NK-92 (cell line): Measurements from ENCODE around the gene KIF5C.
"Not testable (repeated sequence)": the region's sequence is repeated elsewhere in the genome, so short reads cannot be mapped to it uniquely, and the experiment has no call there.

Experiments used
- DNase-seq: peaks from one replicate; lab custom pipeline; 2025; ENCODE audit not compliant: unreplicated experiment; lab: John Stamatoyannopoulos, UW

The KIF5C gene

GRCh38 chr2:148874868-148875341 is at the start of gene KIF5C:
Gene KIF5C, plus strand, starts transcription at chr2:148875227. Its CDS starts 391 bp downstream, at chr2:148875618.
- peak; percentile 44 for DNase-seq

- DNase-seq: no peak
These were observed 48.2 kb upstream of the KIF5C start for GRCh38 chr2:148826791-148827190.

DNA sequence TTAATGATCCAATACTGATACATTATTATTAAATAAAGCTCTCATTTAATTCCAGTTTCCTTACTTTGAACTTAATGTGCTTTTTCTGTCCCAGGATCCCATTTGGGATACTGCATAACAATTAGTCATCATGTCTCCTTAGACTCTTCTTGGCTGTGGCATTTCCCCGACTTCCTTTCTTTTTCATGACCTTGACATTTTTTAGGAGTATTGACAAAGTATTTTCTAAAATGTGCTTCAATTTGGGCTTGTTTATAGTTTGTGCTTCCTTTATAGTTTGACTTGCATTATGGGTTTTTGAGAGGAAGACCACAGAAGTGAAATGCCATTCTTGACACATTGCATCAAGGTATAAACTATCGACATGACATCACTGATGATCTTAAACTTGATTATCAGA is 46.1 kb upstream of the KIF5C start:
- DNase-seq: no peak

DNA sequence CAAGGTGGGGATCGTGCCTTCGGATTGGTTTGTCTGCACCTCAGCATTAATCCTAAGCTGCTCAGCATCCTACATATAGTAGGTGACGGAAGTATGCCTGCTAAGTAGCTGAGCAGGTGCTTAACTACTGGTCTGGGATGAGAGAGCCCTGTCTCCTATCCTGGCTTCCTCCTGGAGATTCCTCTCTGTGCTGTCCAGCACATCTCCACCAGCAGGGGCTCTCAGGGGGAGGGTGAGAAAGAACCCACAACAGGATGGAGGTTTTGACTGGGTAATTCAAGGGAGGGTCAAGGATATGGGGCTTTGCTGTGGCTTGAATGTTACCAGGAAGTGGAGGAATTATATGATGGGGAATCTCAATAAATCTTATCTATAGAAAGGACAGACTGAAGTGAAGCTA is 45.4 kb upstream of the KIF5C start:
- DNase-seq: no peak

DNA sequence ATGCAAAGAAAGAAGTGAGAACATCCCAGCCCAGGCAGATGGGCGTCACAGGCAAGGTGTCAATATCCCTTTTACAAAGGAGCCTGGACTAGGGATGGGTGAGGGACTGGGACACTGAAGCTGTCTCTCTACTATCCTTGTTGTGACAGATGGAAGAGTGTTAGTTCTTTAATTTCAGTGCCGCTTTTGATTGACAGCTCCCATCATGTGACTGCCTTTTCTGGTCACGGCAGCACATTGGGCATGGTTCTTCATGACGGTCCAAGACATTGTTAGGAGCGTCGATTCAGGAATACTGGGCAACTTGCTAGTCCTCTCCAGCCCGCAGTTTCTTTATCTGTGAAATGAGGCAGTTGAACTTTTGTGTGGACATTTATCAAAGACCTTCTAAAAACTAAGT is 42.4 kb upstream of the KIF5C start:
- no peak for DNase-seq

DNA sequence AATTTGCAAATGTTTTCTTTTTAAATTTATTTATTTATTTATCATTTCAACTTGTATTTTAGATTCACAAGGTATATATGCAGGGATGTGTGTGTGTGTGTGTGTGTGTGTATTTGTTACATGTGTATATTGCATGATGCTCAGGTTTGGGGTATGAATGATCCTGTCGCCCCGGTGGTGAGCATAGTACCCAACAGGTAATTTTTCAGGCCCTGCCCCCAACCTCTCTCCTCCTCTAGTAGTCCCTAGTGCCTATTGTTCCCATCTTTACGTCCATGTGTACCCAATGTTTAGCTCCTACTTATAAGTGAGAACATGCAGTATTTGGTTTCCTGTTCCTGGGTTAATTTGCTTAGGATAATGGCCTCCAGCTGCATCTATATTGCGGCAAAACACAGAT is 33.0 kb upstream of the KIF5C start:
- DNase-seq: no peak

- DNase-seq: no peak
These were observed 26.9 kb upstream of the KIF5C start for GRCh38 chr2:148848146-148848545.

- no peak for DNase-seq
These were observed 21.6 kb upstream of the KIF5C start for GRCh38 chr2:148853458-148853857.

DNA sequence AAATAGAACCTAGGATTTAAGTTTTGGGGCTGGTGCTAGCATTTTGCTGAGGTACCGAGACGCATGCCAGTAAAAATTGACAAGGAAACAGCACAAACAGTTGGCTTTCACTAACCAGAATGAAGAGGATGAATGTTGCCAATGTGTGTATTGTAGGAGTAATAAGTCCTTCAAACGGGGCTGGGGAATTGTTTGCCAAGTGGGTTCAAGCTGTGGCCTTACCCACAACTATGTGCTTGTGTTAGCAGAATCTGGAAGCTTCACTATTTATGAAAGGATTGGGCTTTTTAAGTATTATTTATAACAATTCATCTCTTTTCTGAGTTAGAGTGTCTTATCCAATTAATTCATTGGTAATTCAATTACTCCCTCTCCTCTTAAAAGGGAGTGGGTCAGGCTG is 15.0 kb upstream of the KIF5C start:
- DNase-seq: no peak

- DNase-seq: no peak
These were observed 13.7 kb upstream of the KIF5C start for GRCh38 chr2:148861367-148861766.

DNA sequence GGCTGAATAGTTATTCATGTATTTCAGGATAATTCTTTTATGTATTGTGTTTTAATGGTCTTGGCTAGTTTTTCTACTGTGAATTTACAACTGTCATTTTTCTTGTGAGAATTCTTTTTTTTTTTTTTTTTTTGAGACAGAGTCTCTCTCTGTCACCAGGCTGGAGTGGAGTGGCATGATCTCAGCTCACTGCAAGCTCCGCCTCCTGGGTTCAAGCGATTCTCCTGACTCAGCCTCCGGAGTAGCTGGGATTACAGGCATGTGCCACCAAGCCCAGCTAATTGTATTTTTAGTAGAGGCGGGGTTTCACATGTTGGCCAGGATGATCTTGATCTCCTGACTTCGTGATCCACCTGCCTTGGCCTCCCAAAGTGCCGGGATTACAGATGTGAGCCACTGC is 12.5 kb upstream of the KIF5C start:
- not testable (repeated sequence) for DNase-seq

DNA sequence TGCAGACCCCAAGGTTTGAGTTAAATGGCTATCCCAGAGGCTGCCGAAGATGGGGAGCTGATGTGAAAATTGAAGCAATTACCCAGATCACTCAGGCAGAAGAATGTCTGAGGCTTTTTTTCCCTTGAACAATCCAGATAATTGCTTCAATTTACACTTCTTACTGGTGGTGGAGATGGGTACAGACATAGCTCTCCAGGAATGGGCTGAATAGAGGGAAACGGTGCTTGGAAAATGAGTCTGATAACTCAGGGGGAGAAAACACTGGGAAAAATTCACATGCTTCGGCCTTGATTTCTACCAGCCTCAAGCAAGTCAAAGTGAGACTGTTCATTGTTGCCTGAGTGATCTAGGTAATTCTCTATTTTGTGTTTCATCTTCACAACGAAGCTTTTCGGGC is 9.5 kb upstream of the KIF5C start:
- DNase-seq: no peak

GRCh38 chr2:148866091-148866490 is 8.9 kb upstream of the KIF5C start:
- no peak for DNase-seq

DNA sequence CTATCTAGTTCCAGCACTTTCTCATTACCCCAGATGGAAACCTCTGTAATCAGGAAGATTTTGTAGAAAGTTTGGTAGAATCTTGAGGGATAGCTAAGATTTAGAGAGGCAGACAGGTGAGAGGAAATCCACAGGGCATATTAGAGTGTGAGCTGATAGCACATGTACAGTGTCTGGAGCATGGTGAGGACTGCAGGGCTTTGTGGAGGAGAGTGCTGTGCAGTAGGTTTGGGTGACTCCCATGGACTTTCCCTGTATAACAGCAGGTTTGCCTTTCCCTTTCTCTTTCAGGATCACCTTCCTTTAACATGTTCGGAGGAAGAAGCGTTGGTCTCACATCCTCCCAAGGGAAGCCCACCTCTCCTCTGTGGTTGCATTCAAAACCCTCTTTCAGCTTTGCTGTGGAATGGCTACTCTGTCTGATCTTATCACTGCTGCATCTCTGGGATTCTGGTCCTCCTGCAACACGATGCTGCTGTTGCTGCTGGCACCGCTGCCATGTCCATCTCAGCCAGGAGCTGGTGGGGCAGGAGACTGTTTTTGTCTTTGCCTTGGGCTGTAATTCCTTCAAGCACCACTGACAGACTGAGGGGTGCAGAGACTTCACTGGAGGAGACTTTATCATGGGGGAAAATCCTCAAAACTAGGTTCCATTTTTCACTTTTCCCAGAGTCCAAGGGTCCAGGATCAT is 7.8 kb upstream of the KIF5C start:
- no peak for DNase-seq

DNA sequence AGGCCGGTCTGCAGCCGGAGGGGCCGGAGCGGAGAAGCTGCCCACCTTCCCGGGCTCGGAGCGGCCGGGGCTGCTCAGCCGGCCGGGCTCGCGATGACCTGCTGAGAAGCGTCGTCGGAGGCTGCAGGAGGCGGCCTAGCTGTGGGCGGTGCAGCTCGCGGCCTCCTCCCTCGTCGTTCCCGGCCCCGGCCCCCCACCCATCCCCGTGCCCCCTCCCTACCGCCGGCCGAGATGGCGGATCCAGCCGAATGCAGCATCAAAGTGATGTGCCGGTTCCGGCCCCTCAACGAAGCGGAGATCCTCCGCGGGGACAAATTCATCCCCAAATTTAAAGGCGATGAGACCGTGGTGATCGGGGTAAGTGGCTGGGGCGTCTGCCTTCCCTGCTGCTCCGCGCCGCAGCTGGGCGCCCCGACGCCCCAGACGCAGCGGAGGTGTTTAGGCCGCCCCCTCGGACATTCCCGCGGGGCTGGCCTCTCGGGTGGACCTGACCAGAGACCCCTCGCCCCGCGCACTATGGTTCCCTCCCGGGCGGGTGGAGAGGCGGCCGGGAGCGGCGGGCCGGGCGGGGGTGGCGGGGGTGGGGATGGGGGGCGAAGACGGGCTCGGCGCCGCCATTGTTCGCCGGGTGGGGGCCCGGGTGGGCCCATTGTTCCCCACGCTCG is 492 bp downstream of the KIF5C start:
- DNase-seq: no peak

DNA sequence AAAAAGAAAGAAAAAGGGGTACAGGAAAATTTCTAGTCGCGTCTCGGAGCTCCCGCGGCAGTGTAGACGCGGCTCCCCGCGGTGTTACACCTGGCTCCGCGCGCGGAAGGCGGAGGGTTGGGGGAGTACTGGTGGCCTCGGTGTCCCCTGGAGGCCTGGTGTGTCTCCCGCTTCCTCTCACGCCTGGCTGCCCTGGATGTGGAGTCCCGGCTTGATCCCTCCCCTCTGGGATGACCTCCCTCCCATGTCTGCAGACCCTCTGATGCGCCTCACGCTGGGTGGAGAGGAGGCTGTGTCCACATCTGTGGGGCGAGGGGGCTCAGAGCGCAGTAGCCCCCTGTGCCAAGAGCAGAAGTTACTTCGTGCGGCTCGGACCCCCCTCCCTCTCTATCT is 1.2 kb downstream of the KIF5C start:
- no peak for DNase-seq

GRCh38 chr2:148876595-148877402 is 1.8 kb downstream of the KIF5C start:
- DNase-seq: no peak

DNA sequence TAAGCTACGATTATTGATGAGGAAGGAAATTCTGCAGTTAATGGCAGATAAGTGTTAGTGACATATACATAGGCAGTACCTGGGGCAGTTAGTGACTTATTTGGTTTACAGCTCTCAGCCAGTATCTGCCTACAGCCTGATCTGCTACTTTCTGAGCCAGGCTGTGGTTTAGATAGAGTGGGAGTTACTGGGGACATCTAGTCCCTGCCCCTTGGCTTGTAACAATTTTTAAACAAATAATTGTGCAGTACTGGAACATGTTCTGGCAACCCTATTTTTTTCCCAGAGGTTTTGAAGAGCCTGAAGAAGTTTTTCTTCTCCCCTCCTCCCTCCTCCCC is 2.3 kb downstream of the KIF5C start:
- no peak for DNase-seq

DNA sequence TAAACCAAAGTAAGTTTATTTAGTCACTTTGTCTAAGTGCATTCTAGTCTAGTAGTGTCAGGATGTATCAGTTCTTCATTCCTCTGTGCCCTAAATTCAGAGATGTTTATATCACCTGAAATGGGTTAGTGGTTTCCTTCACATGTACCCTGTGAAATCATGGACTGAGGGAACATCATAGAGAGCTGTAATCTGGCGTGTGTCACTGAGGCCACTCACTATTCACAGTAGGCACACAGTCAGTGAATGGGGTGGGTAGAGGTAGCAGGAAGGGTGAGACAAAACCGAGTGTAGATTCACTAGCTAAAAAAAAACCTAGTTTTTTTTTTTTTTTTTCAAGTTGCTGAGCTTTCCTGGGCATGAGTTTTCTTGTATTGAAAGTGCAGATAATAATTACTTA is 5.6 kb downstream of the KIF5C start:
- DNase-seq: no peak

- no peak for DNase-seq
These were observed 7.0 kb downstream of the KIF5C start for GRCh38 chr2:148882051-148882450.

DNA sequence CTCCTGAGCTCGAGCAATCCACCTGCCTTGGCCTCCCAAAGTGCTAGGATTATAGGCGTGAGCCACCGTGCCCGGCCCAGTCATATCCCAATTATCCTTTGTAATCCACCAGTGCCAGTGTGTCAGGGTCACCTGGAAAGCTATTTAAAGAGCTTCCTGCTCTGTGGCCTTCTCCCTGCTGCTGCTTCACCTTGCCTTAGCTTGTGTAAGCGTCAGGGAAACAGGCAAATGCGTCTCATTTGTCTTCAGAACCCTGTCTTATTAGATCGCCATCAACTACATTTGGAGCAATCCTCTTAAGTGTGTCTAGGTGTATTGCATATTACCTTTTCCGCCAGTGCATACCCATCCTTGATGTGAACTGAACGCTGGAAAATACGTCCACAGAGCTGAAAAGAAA is 10.2 kb downstream of the KIF5C start:
- DNase-seq: no peak

DNA sequence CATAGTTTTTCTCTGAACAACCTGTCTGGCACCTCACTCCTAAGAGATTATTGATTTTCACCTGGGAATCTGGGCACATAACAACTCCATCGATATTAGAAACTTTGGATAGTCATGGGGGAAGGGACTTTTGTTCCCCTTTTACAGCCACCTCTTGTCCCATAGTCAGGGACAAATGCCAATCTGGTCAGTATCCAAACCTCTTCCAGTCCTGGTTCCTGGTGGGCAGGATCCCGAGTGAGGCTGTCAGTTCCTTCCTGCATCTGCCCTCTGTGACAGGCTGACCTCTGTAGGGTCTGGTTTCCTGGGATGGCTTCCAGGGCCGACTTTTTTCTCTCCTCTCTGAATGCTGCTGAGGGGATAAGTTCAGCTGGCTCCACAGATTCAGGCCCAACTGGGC is 11.0 kb downstream of the KIF5C start:
- no peak for DNase-seq
